GM23248 (cell line): ENCODE data around the gene HOXD1.

ENCODE experiments used
- EZH2 ChIP-seq: fragments of 200-600 bp; sonication (generic); IDR thresholded peaks from 2 replicates; pipeline ENCODE4 v1.6.1; 2018; ENCODE audit warnings: antibody characterized with exemption, mild to moderate bottlenecking; ENCODE audit not compliant: insufficient read depth, poor library complexity, severe bottlenecking
- EZH2phosphoT487 ChIP-seq: fragments of 200-600 bp; sonication (generic); IDR thresholded peaks from 2 replicates; pipeline ENCODE4 v1.6.1; 2018; ENCODE audit warnings: antibody characterized with exemption, moderate library complexity, mild to moderate bottlenecking, low read depth; ENCODE audit not compliant: insufficient read depth

DNA sequence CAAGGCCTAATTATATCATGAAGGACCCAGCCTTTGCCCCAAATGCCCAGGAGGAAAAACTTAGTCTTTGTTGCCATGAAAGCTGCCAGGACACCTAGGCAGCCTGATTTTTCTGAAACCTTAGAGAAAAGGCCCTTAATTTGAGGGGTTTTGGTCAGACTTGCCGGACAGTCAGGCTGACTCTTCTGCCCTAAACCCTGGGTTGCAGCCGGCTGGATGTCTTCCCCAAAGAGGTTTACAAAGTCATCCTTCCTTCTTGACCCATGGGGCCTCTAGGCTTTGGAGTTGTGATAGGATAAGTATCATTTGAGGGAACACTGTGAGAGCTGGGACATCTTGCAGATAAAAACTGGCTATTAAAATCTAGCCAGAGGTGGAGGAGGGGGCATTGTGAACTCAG lies 2.4 kb upstream of the HOXD1 start:
- TF ChIP-seq EZH2 (no peak), EZH2phosphoT487 (no peak)
